ENCODE data around the gene PERM1. TPM values are rescaled to one million over a fixed set of nuclear protein-coding genes. Genes with fewer than 3 reads are reported as not detected.
A peak's percentile ranks its signal among the peaks of the same experiment; 100 is the strongest.

PERM1 gene
- total and polyA plus RNA-seq, 2 of the 13 experiments (the other 11 are each of a cell fraction or from before 2014, with no cell fraction given) = 0.04 to 0.29 TPM

DNA sequence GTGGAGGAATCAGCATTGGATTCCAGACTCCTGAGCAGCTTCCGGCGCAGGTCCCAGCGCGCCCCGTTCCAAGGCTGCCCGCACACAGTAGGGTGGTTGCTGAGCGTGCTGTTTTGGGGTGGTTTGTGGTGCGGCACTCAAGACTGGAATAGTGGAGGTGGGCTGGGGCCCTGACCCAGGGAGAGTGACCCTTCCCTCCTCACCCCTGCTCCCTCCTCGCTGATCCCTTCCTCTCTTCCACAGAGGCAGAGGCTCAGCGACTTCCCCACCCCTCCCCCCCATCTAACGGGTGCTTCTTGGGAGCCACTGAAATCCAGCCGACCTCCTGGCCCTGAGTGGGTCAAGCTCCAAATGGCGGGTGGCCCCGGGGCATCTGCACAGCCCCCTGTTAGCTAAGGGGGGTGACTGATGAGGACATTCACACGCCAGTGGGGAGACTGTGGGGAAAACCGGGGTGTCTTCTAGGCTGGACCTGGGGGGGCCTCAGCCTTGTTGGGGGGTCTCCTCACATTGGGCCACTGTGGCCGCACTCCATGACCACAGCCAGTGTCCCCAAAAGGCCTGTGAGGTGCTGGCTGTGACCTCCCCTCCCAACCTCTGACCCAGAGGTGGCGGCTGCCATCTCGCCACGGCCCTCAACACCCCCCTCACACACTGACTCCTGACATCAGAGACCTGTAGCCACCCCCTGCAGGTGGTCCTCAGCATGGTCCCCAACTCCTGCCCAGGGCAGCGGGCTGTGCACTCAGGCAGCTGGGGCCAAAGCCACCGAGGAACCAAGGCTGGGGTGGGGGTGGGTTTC, 21.9 kb upstream of the PERM1 start (continued):
- no peak for TF ChIP-seq ISL2 (CRISPR knock-in tag; IDR thresholded peaks at IDR 0.05)
- TF ChIP-seq, protein P1, sequence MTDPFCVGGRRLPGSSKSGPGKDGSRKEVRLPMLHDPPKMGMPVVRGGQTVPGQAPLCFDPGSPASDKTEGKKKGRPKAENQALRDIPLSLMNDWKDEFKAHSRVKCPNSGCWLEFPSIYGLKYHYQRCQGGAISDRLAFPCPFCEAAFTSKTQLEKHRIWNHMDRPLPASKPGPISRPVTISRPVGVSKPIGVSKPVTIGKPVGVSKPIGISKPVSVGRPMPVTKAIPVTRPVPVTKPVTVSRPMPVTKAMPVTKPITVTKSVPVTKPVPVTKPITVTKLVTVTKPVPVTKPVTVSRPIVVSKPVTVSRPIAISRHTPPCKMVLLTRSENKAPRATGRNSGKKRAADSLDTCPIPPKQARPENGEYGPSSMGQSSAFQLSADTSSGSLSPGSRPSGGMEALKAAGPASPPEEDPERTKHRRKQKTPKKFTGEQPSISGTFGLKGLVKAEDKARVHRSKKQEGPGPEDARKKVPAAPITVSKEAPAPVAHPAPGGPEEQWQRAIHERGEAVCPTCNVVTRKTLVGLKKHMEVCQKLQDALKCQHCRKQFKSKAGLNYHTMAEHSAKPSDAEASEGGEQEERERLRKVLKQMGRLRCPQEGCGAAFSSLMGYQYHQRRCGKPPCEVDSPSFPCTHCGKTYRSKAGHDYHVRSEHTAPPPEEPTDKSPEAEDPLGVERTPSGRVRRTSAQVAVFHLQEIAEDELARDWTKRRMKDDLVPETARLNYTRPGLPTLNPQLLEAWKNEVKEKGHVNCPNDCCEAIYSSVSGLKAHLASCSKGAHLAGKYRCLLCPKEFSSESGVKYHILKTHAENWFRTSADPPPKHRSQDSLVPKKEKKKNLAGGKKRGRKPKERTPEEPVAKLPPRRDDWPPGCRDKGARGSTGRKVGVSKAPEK (CRISPR knock-in tag; IDR thresholded peaks at IDR 0.05; ENCODE audit: borderline replicate concordance) = no peak
- TF ChIP-seq NCOA2 (CRISPR knock-in tag; IDR thresholded peaks at IDR 0.05) = no peak
- no peak for TF ChIP-seq KLF6 (CRISPR knock-in tag; IDR thresholded peaks at IDR 0.05)
- no peak for TF ChIP-seq MTF2 (CRISPR knock-in tag; IDR thresholded peaks at IDR 0.05; ENCODE audit: borderline replicate concordance)
- TF ChIP-seq ZSCAN25 (CRISPR knock-in tag; IDR thresholded peaks at IDR 0.05) = peak; percentile 97

DNA sequence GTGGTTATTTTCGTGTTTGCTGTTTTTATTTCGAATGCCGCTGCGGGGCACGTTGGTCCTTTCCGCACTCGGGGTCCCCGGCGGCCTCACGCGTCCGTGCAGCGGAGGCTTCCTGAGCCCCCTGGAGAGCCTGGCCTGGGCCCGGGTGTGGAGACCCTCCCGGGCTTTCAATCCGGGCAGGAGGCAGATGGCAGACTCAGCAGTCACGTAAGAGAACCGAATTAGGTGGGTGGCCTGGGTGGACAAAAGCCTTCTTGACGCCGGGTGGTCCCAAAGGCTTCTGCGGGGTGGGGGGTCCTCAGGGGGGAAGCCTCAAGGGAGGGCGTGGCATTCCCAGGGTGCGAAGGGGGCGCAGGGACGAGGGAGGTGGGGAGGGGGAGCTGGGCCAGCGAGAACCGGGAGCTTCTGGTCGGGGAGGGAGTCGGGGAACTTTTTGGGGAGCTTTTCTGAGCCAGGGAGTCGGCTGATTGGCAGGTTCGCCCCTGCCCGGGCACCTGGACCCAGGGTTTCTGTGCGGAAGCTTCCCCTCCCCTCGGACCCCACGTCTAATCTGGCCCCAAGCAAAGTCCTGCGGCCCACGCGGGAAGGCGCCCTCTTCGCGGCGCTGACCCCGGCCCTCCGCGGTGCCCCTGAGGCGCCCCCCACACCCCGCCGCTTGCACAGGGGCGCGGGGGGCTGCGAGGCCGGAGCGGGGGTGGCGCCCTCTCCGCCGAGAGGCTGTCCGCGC, 19.3 kb upstream of the PERM1 start:
- peak overlapping the region; percentile 97 for H3K9ac ChIP-seq (ENCODE audit: insufficient read depth, low read depth, low read length)
- H3K79me2 ChIP-seq (ENCODE audit: insufficient read depth, low read length) = peaks cover 15% of the 10 kb centered on the region
- under 1% methylated on average over 24 of the region's 58 CpGs for WGBS (ENCODE audit: low lambda C conversion rate)
- CTCF ChIA-PET (ENCODE audit: low intra/inter-chr PET ratio, low total read pairs) = interaction anchor here (1.9 kb wide), 1 partner anchor 17 kb away, joined by 5 read pairs; no protein-coding TSS in a partner anchor
- no peaks in the 10 kb centered on the region for H3K9me3 ChIP-seq (ENCODE audit: low read length)
- H3K36me3 ChIP-seq (replicated peaks in 1 of 2; ENCODE audit: control insufficient read depth in 1 of 2, insufficient read depth in 2 of 2, low read length in 2 of 2) = no peaks in the 10 kb centered on the region
- H3K27ac ChIP-seq (ENCODE audit: extremely low read length, insufficient read depth, low read length) = peak overlapping the region; percentile 97
- no peak for FAIRE-seq
- intact Hi-C loops (cut with micrococcal nuclease; ENCODE audit: unreplicated experiment) (loop anchor here (10.0 kb wide), 1 partner anchor 234 kb away; the partner anchor contains the start of genes B3GALT6 and SDF4), in situ Hi-C loops (cut with HindIII; ENCODE audit: extremely low pct_ligation_motif_present, low pct_unique_long_range_greater_than_20kb) (no loop called here)
- peaks cover 4% of the 10 kb centered on the region; the same call in 1 of the 2 replicates for H4K20me1 ChIP-seq (ENCODE audit: insufficient read depth, low read length)
- peak overlapping the region; percentile 63 to 78 (median 78) for H3K4me3 ChIP-seq (replicated peaks in 1 of 3; ENCODE audit: insufficient read depth in 1 of 3, low read depth in 2 of 3, low read length in 3 of 3)
- peaks cover 63% of the 10 kb centered on the region for H3K4me1 ChIP-seq (ENCODE audit: insufficient read depth, low read length)
- POLR2A ChIA-PET = interaction anchor here (0.8 to 1.9 kb wide), 6 partner anchors 12 to 273 kb away, joined by 3 to 9 read pairs (median 4); partner anchors contain the start of genes AGRN, ISG15, NOC2L and UBE2J2
- peak overlapping the region; percentile 92 for H3K4me2 ChIP-seq (ENCODE audit: low read depth, low read length)
- no TSS peak for BruUV-seq (replicated peaks)
- H2AFZ ChIP-seq (ENCODE audit: low read length) = no peak overlapping the region
- no peak for DNase-seq (ENCODE audit: low spot score)
- no peak for ATAC-seq
- H3K27me3 ChIP-seq (ENCODE audit: control insufficient read depth in 1 of 2, insufficient read depth in 2 of 2, low read length in 2 of 2) = no peaks in the 10 kb centered on the region
- TF ChIP-seq PCBP1 (IDR thresholded peaks at IDR 0.05; ENCODE audit: borderline replicate concordance, low read depth, low read length) (peak; percentile 59; the same call in 1 of the 2 replicates), HOXA9 (CRISPR knock-in tag; IDR thresholded peaks at IDR 0.05; ENCODE audit: borderline replicate concordance) (0 out of 2 replicates have a peak, but pooled peaks have one; percentile 4), JDP2 (CRISPR knock-in tag; IDR thresholded peaks at IDR 0.05; ENCODE audit: borderline replicate concordance) (no peak), RCOR2 (CRISPR knock-in tag; IDR thresholded peaks at IDR 0.05) (0 out of 2 replicates have a peak, but pooled peaks have one; percentile 3), ETV5 (CRISPR knock-in tag; IDR thresholded peaks at IDR 0.05; ENCODE audit: borderline replicate concordance) (no peak), ZNF777 (CRISPR knock-in tag; IDR thresholded peaks at IDR 0.05) (no peak)
- TF ChIP-seq, protein P2, sequence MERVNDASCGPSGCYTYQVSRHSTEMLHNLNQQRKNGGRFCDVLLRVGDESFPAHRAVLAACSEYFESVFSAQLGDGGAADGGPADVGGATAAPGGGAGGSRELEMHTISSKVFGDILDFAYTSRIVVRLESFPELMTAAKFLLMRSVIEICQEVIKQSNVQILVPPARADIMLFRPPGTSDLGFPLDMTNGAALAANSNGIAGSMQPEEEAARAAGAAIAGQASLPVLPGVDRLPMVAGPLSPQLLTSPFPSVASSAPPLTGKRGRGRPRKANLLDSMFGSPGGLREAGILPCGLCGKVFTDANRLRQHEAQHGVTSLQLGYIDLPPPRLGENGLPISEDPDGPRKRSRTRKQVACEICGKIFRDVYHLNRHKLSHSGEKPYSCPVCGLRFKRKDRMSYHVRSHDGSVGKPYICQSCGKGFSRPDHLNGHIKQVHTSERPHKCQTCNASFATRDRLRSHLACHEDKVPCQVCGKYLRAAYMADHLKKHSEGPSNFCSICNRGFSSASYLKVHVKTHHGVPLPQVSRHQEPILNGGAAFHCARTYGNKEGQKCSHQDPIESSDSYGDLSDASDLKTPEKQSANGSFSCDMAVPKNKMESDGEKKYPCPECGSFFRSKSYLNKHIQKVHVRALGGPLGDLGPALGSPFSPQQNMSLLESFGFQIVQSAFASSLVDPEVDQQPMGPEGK (CRISPR knock-in tag; IDR thresholded peaks at IDR 0.05) = no peak
- TF ChIP-seq, protein P3, sequence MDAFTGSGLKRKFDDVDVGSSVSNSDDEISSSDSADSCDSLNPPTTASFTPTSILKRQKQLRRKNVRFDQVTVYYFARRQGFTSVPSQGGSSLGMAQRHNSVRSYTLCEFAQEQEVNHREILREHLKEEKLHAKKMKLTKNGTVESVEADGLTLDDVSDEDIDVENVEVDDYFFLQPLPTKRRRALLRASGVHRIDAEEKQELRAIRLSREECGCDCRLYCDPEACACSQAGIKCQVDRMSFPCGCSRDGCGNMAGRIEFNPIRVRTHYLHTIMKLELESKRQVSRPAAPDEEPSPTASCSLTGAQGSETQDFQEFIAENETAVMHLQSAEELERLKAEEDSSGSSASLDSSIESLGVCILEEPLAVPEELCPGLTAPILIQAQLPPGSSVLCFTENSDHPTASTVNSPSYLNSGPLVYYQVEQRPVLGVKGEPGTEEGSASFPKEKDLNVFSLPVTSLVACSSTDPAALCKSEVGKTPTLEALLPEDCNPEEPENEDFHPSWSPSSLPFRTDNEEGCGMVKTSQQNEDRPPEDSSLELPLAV (CRISPR knock-in tag; conservative IDR thresholded peaks at IDR 0.05; ENCODE audit: low read depth) = no peak
